Vagina (tissue), 2 donors: ENCODE results near the gene TMEM44.

Experiments
- CTCF ChIP-seq, 3 experiments: fragments of 450-650 bp in 2 of 3; fragments of 200-600 bp in 1 of 3; sonication (generic) in 1 of 3; IDR thresholded peaks; one replicate each; pipeline ENCODE4 v1.5.1; 2017 to 2019; ENCODE audit warnings: antibody characterized with exemption in 3 of 3, mild to moderate bottlenecking in 2 of 3, moderate library complexity in 2 of 3
- POLR2A ChIP-seq, 2 donors: fragments of 450-650 bp; IDR thresholded peaks; one replicate each; pipeline ENCODE4 v1.6.1; 2017; ENCODE audit warnings: antibody characterized with exemption in 2 of 2, mild to moderate bottlenecking in 2 of 2, moderate library complexity in 2 of 2

DNA sequence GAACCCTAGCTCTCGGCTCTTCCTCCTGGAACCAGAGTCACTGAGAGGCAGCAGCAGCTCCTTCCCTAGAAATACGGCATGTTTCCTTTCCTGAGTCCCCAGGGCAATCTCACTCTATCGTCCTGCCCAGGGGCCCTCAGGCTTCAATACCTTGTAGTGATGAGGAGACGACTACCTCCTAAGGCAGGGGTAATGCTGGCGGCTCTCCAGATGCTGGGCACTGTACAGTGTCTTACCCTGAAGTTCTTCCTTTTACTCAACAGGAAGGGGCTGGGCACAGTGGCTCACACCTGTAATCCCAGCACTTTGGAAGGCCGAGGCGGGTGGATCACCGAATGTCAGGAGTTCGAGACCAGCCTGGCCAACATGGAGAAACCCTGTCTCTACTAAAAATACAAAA is 13.5 kb downstream of the TMEM44 start:
- TF ChIP-seq POLR2A (IDR thresholded peaks at IDR 0.05) (no peak), CTCF (IDR thresholded peaks at IDR 0.05) (no peak)
